Neutrophil (primary cell): Measurements from ENCODE around the gene APBA2.

Source experiments
- H3K27ac ChIP-seq: fragments of 200-600 bp; sonication (generic); 2 replicates; pipeline ENCODE4 v1.5.1; 2016; ENCODE audit warnings: mild to moderate bottlenecking, moderate library complexity
- H3K27me3 ChIP-seq: fragments of 200-600 bp; sonication (generic); 2 replicates; pipeline ENCODE4 v1.6.0; 2016; ENCODE audit warnings: mild to moderate bottlenecking
- H3K36me3 ChIP-seq: fragments of 200-600 bp; sonication (generic); 2 replicates; pipeline ENCODE4 v1.5.1; 2017
- H3K4me1 ChIP-seq, 2 experiments: fragments of 200-600 bp in 1 of 2; sonication (generic) in 1 of 2; 1 replicate in 1 of 2; 2 replicates in 1 of 2; pipeline versions ENCODE4 v1.5.1 to v1.6.1; 2013 to 2016; ENCODE audit warnings: low read depth in 1 of 2, low read length in 1 of 2, mild to moderate bottlenecking in 1 of 2, moderate library complexity in 1 of 2; ENCODE audit not compliant: control insufficient read depth in 1 of 2, insufficient read depth in 1 of 2
- H3K4me3 ChIP-seq, 2 experiments: fragments of 200-600 bp in 1 of 2; sonication (generic) in 1 of 2; 1 replicate in 1 of 2; 2 replicates in 1 of 2; pipeline ENCODE4 v1.5.1; 2013 to 2016; ENCODE audit warnings: low read depth in 1 of 2, low read length in 1 of 2, mild to moderate bottlenecking in 1 of 2, moderate library complexity in 1 of 2
- H3K9me3 ChIP-seq: fragments of 200-600 bp; sonication (generic); 2 replicates; pipeline ENCODE4 v1.5.1; 2016
- CTCF ChIP-seq: fragments of 200-600 bp; sonication (generic); IDR thresholded peaks from 2 replicates; pipeline ENCODE4 v1.5.1; 2016; ENCODE audit warnings: antibody characterized with exemption

Gene APBA2

GRCh38 chr15:28880680-28881079 is 5.1 kb upstream of the APBA2 start:
- Histone ChIP-seq H3K4me1 (no peaks in the 10 kb centered on the region), H3K9me3 (no peaks in the 10 kb centered on the region), H3K36me3 (no peaks in the 10 kb centered on the region), H3K27ac (no peak overlapping the region), H3K27me3 (peaks cover 30% of the 10 kb centered on the region), H3K4me3 (no peak overlapping the region)
- TF ChIP-seq CTCF = no peak

DNA sequence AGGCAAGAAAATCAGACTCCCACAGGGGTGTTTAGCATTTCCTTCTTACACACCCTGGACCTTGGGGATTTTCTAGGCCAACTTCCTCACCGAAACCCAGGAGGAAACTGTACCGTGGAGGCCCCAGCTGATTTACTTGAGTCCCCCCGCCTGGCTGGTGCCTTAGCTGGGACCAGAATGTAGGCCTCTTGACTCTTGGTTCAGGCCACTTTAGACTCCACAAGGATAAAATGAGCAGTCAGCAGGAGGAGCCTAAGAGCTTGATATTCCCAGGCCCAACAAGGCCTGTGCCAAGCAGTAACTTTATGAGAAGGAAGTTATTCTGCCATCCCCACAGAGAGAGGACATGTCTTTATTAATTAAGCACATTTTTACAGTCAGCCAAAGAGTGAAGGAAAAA is 4.6 kb upstream of the APBA2 start:
- no peaks in the 10 kb centered on the region for H3K4me1 ChIP-seq
- TF ChIP-seq CTCF = no peak
- no peaks in the 10 kb centered on the region for H3K36me3 ChIP-seq
- no peaks in the 10 kb centered on the region for H3K9me3 ChIP-seq
- H3K27ac ChIP-seq = no peak overlapping the region
- no peak overlapping the region for H3K4me3 ChIP-seq
- H3K27me3 ChIP-seq = peaks cover 35% of the 10 kb centered on the region

DNA sequence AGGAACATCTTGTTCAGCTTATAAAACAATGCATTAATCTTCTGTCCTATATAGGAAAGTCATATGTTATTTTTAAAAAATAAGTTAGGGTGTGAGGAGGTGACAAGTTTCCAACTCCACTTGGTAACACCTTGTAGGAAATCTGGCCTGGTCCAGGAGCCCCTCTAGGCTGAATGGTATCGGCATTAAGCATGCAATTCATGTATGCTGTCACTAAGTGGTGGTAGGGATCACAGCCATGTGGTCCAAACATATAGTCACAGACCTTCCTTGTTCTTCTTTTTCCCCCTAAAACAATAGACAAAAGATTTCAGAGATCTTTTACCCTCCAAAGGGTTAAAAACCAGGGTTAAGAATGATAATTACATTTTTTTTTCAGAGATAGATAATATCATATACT is 4.2 kb upstream of the APBA2 start:
- TF ChIP-seq CTCF = no peak
- H3K27ac ChIP-seq = no peak overlapping the region
- no peaks in the 10 kb centered on the region for H3K36me3 ChIP-seq
- no peaks in the 10 kb centered on the region for H3K9me3 ChIP-seq
- H3K4me3 ChIP-seq = no peak overlapping the region
- peaks cover 40% of the 10 kb centered on the region for H3K27me3 ChIP-seq
- no peaks in the 10 kb centered on the region for H3K4me1 ChIP-seq

- H3K9me3 ChIP-seq = no peaks in the 10 kb centered on the region
- no peak for TF ChIP-seq CTCF
- H3K4me1 ChIP-seq = no peaks in the 10 kb centered on the region
- no peak overlapping the region for H3K27ac ChIP-seq
- H3K27me3 ChIP-seq = peaks cover 67% of the 10 kb centered on the region
- H3K36me3 ChIP-seq = no peaks in the 10 kb centered on the region
- no peak overlapping the region for H3K4me3 ChIP-seq
Measured at GRCh38 chr15:28884151-28884940, 1.4 kb upstream of the APBA2 start.

- no peaks in the 10 kb centered on the region for H3K36me3 ChIP-seq
- H3K27me3 ChIP-seq = peaks cover 69% of the 10 kb centered on the region
- H3K4me3 ChIP-seq = no peak overlapping the region
- no peak overlapping the region for H3K27ac ChIP-seq
- H3K9me3 ChIP-seq = no peaks in the 10 kb centered on the region
- TF ChIP-seq CTCF = no peak
- H3K4me1 ChIP-seq = no peaks in the 10 kb centered on the region
Measured at GRCh38 chr15:28885128-28885629, 595 bp upstream of the APBA2 start.
